OCI-LY7 (cell line): ENCODE data around the gene ZNF23. TPM values are rescaled to one million over a fixed set of nuclear protein-coding genes. Genes with fewer than 3 reads are reported as not detected.

Source experiments
- BruUV-seq: library from RNA; stranded (reverse); fragments of 400-500 nt; replicated peaks from 2 replicates; lab custom pipeline; 2021; lab: Mats Ljungman, UMichigan
- CTCF ChIA-PET: fragments of 300-600 bp; sonication (Branson Sonifier 250); formaldehyde crosslinking; loops from one replicate; lab custom pipeline; 2022; ENCODE audit warnings: antibody characterized with exemption; ENCODE audit not compliant: unreplicated experiment; lab: Charles Lee
- POLR2A ChIA-PET: fragments of 300-600 bp; sonication (Branson Sonifier 250); formaldehyde crosslinking; loops from one replicate; lab custom pipeline; 2022; ENCODE audit warnings: antibody characterized with exemption; lab: Charles Lee
- DNase-seq: peaks from one replicate; pipeline ENCODE4 v3.0.0-alpha.2; 2015; ENCODE audit warnings: low spot score
- H2AFZ ChIP-seq: fragments of 200-600 bp; sonication (generic), shearing (Covaris generic); 2 replicates; pipeline ENCODE4 v1.6.1; 2014; ENCODE audit warnings: mild to moderate bottlenecking, antibody characterized with exemption, low read length, moderate library complexity
- H3K27ac ChIP-seq: fragments of 200-600 bp; sonication (generic); 2 replicates; pipeline ENCODE4 v1.5.1; 2014; ENCODE audit warnings: mixed run types, low read depth, mild to moderate bottlenecking, moderate library complexity, low read length, inconsistent platforms; ENCODE audit not compliant: poor library complexity, severe bottlenecking
- H3K36me3 ChIP-seq: fragments of 200-600 bp; sonication (generic); 2 replicates; pipeline ENCODE4 v1.6.1; 2014; ENCODE audit warnings: mild to moderate bottlenecking, antibody characterized with exemption, low read length, moderate library complexity, mixed read lengths; ENCODE audit not compliant: insufficient read depth
- H3K4me1 ChIP-seq: fragments of 200-600 bp; sonication (generic); 2 replicates; pipeline ENCODE4 v1.5.1; 2014; ENCODE audit warnings: mild to moderate bottlenecking, low read length; ENCODE audit not compliant: insufficient read depth, poor library complexity, severe bottlenecking
- H3K4me2 ChIP-seq: fragments of 200-600 bp; sonication (generic); 2 replicates; pipeline ENCODE4 v1.6.1; 2014; ENCODE audit warnings: mild to moderate bottlenecking, low read length
- H3K4me3 ChIP-seq: fragments of 200-600 bp; sonication (generic); 2 replicates; pipeline ENCODE4 v1.5.1; 2014; ENCODE audit warnings: mild to moderate bottlenecking, low read depth, low read length; ENCODE audit not compliant: poor library complexity, severe bottlenecking
- H3K79me2 ChIP-seq: fragments of 200-600 bp; sonication (generic); 2 replicates; pipeline ENCODE4 v1.6.1; 2016; ENCODE audit warnings: low read depth, mild to moderate bottlenecking, low read length, moderate library complexity, mixed read lengths; ENCODE audit not compliant: insufficient read depth
- H3K9me2 ChIP-seq: fragments of 200-600 bp; sonication (generic); 2 replicates; pipeline ENCODE4 v1.6.1; 2016; ENCODE audit warnings: mild to moderate bottlenecking, low read length, mixed read lengths; ENCODE audit not compliant: insufficient read depth
- H3K9me3 ChIP-seq: fragments of 200-600 bp; sonication (generic); 2 replicates; pipeline ENCODE4 v1.6.1; 2014; ENCODE audit warnings: mild to moderate bottlenecking, mixed run types, low read length, mixed read lengths
- H4K20me1 ChIP-seq: fragments of 200-600 bp; sonication (generic); 2 replicates; pipeline ENCODE4 v1.6.1; 2014; ENCODE audit warnings: mild to moderate bottlenecking, antibody characterized with exemption, low read length, moderate library complexity, mixed read lengths; ENCODE audit not compliant: insufficient read depth
- EZH2phosphoT487 ChIP-seq: fragments of 200-600 bp; sonication (generic); IDR thresholded peaks from 2 replicates; pipeline ENCODE4 v1.6.1; 2018; ENCODE audit warnings: low read depth, borderline replicate concordance, mild to moderate bottlenecking, mixed run types, antibody characterized with exemption, low read length, moderate library complexity, mixed read lengths
- intact Hi-C: fragments of 100-400 bp; cut with micrococcal nuclease; formaldehyde crosslinking; loops from one replicate; pipeline ENCODE4 v1.10.0; 2022; ENCODE audit not compliant: unreplicated experiment
- total RNA-seq, 2 experiments: library from RNA; depleted of rRNA in 1 of 2; stranded (reverse); fragments of >200 nt in 1 of 2; shearing (Covaris generic) in 1 of 2; gene quantifications; 2 replicates each; pipeline ENCODE4 v1.2.3, GENCODE V29; 2014 to 2022
- TF ChIP-seq, protein P1 (sequence below): fragments of 200-600 bp; sonication (generic); conservative IDR thresholded peaks from 2 replicates; pipeline ENCODE4 v1.5.1; 2014; ENCODE audit warnings: mild to moderate bottlenecking, antibody characterized with exemption, low read length, moderate library complexity, mixed read lengths

Gene ZNF23
- total RNA-seq, 2 experiments from 2014 or later, result 7.4 to 11.8 TPM

DNA sequence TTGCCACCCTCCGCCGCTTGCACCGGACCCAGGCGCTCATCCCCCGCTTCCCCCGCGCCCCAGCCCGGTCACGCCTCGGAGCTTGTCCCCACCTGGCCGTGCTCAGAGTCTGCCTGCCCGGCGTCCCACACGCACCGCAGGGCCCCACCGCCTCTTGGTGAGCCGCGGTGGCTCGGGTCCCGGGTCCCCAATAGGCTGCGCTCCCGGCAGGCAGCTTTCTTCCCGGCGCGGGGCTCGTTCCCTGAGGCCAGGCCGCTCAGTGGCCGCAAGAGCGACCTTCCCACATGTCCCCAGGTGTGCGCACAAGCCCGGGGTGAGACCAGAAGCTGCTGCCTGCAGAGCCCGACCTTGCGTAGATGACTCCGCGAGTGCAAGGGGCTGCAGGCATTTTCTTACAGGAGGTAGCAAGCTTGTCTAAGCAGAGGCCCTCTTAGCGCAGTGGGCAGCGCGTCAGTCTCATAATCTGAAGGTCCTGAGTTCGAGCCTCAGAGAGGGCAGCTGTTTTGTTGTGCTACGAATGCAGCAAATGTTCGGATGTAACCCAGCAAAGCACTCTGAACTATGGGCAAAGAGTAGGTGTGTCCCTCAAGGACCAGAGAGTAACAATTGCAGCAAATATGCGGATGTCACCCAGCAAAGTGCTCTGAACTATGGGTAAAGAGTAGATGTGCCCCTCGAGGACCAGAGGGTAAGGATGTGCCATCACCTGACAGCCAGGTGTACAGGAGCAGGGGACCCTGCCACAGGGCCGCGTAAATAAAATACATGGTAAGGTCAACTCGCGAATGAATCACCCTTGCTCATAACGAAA is 35.8 kb downstream of the ZNF23 start:
- Histone ChIP-seq H3K9me3 (peaks cover 7% of the 10 kb centered on the region; the same call in 1 of the 2 replicates), H2AFZ (no peak overlapping the region), H3K4me1 (no peaks in the 10 kb centered on the region), H3K79me2 (no peaks in the 10 kb centered on the region), H3K4me2 (no peak overlapping the region), H4K20me1 (no peaks in the 10 kb centered on the region), H3K9me2 (no peaks in the 10 kb centered on the region), H3K4me3 (no peak overlapping the region), H3K27ac (no peak overlapping the region), H3K36me3 (no peaks in the 10 kb centered on the region)
- POLR2A ChIA-PET, result no interaction called here
- no TSS peak for BruUV-seq
- no peak for DNase-seq
- TF ChIP-seq EZH2phosphoT487, result no peak
- TF ChIP-seq, protein P1, sequence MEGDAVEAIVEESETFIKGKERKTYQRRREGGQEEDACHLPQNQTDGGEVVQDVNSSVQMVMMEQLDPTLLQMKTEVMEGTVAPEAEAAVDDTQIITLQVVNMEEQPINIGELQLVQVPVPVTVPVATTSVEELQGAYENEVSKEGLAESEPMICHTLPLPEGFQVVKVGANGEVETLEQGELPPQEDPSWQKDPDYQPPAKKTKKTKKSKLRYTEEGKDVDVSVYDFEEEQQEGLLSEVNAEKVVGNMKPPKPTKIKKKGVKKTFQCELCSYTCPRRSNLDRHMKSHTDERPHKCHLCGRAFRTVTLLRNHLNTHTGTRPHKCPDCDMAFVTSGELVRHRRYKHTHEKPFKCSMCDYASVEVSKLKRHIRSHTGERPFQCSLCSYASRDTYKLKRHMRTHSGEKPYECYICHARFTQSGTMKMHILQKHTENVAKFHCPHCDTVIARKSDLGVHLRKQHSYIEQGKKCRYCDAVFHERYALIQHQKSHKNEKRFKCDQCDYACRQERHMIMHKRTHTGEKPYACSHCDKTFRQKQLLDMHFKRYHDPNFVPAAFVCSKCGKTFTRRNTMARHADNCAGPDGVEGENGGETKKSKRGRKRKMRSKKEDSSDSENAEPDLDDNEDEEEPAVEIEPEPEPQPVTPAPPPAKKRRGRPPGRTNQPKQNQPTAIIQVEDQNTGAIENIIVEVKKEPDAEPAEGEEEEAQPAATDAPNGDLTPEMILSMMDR, result no peak
- CTCF ChIA-PET, result interaction anchor here (0.6 kb wide), 1 partner anchor 50 kb away, joined by 3 read pairs; no protein-coding TSS in a partner anchor
- intact Hi-C loops, result no loop called here

DNA sequence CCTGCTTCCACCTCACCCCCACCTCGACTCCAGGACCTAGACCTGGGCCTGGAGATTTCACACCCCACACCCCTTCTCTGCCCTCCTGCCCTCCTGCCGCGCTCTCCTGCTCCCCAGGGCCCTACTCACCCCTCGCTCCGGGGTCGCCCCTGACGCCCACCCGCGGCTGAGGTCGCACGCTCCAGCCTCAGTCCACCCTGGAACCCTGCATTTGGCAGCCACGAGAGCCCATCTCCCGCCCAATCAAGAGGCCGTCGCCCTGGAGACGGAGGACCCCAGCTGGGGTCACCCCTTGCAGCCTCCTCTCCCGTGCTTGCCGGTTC is 36.3 kb downstream of the ZNF23 start:
- H3K9me3 ChIP-seq, result peaks cover 7% of the 10 kb centered on the region; the same call in 1 of the 2 replicates
- no peak for DNase-seq
- POLR2A ChIA-PET, result no interaction called here
- no peaks in the 10 kb centered on the region for H3K79me2 ChIP-seq
- BruUV-seq, result no TSS peak
- no peak overlapping the region for H3K27ac ChIP-seq
- intact Hi-C loops, result no loop called here
- no peak overlapping the region for H3K4me2 ChIP-seq
- no peaks in the 10 kb centered on the region for H3K9me2 ChIP-seq
- CTCF ChIA-PET, result interaction anchor here (0.6 kb wide), 1 partner anchor 51 kb away, joined by 3 read pairs; no protein-coding TSS in a partner anchor
- TF ChIP-seq, protein P1, result no peak
- no peak overlapping the region for H2AFZ ChIP-seq
- H3K4me3 ChIP-seq, result no peak overlapping the region
- H4K20me1 ChIP-seq, result no peaks in the 10 kb centered on the region
- no peaks in the 10 kb centered on the region for H3K4me1 ChIP-seq
- no peaks in the 10 kb centered on the region for H3K36me3 ChIP-seq

DNA sequence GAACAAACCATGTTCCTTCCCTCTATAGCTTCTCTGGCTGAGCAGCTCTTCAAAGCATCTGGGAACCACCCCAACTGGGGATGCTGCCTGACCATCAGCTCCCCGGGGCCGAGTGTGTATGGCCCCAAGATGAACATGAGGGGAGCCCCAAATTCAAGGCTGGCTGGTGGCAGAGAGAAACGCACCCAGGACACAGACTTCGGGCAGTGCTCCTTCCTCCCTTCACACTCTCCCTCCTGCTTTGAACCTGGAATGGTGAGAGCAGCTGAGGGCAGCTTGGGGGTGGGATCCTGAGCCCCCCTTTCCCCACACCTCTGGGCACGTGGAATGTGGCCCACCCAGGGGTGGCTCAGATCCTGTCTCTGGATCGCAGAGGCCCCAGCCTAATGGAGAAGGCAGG is 37.4 kb downstream of the ZNF23 start:
- no TSS peak for BruUV-seq
- POLR2A ChIA-PET, result no interaction called here
- Histone ChIP-seq H3K4me1 (no peaks in the 10 kb centered on the region), H3K9me2 (no peaks in the 10 kb centered on the region), H3K4me2 (no peak overlapping the region), H4K20me1 (no peaks in the 10 kb centered on the region), H3K79me2 (no peaks in the 10 kb centered on the region), H3K36me3 (no peaks in the 10 kb centered on the region), H3K4me3 (no peak overlapping the region), H2AFZ (no peak overlapping the region), H3K27ac (no peak overlapping the region), H3K9me3 (peaks cover 7% of the 10 kb centered on the region; the same call in 1 of the 2 replicates)
- CTCF ChIA-PET, result no interaction called here
- intact Hi-C loops, result no loop called here
- TF ChIP-seq, protein P1, result no peak
- TF ChIP-seq EZH2phosphoT487, result no peak
- DNase-seq, result no peak
